ENCODE measurements around the gene RPP25L.

The RPP25L gene

DNA sequence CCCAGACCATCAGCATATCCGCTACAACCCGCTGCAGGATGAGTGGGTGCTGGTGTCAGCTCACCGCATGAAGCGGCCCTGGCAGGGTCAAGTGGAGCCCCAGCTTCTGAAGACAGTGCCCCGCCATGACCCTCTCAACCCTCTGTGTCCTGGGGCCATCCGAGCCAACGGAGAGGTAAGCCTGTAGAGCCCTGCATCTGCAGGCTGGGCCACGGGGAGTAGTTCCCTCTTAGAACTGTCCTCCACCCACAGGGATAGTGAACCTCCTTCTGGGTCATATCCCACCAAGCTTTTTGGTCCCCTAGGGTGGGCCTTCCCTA is 35.1 kb upstream of the RPP25L start:
- TF ChIP-seq, protein P1, sequence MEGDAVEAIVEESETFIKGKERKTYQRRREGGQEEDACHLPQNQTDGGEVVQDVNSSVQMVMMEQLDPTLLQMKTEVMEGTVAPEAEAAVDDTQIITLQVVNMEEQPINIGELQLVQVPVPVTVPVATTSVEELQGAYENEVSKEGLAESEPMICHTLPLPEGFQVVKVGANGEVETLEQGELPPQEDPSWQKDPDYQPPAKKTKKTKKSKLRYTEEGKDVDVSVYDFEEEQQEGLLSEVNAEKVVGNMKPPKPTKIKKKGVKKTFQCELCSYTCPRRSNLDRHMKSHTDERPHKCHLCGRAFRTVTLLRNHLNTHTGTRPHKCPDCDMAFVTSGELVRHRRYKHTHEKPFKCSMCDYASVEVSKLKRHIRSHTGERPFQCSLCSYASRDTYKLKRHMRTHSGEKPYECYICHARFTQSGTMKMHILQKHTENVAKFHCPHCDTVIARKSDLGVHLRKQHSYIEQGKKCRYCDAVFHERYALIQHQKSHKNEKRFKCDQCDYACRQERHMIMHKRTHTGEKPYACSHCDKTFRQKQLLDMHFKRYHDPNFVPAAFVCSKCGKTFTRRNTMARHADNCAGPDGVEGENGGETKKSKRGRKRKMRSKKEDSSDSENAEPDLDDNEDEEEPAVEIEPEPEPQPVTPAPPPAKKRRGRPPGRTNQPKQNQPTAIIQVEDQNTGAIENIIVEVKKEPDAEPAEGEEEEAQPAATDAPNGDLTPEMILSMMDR (IDR thresholded peaks at IDR 0.05) = no peak; the same call in 1 of the 2 replicates

DNA sequence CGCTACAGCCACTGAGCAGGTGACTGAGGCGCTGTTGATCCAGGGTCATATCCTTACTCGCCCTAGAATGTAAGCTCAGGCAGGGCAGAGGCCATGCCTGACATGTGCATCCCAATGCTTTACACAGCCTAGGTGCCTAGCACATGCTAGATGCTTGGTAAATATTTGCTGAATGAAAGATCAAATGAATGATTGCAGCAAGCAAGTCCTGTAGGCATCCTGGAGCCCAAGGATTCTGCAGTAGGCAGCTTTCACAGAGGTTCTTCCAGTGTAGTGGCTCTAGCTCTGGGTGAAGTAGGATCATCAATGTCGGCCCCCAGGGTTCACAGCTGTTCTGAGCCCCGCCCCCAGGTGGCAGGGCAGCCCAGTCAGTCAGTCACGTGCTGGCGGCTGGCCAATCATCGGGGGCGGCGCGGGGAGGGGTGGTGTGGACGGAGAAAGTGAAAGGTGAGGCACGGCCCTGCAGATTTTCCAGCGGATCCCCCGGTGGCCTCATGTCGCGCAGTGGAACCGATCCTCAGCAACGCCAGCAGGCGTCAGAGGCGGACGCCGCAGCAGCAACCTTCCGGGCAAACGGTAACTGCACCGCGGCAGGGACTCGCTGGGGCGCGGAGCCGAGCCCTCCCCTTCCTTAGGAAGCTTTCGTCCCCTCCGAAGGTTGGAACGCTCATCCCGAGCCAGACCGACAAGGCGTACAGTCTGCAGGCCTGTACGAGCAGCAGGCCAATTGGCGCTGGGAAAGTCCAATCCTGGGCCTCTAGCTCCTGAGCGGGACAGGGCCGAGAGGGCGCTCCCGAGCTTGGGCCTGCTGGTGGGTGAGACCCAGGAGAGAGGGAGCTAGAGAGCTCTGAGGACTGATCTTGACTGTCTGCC is 34.5 kb upstream of the RPP25L start, which contains the start of gene GALT:
TSS of gene GALT (plus strand) at position 465 of the 873 bp plus-strand sequence. CDS start at position 495, 30 bp downstream.
- TF ChIP-seq, protein P1 (IDR thresholded peaks at IDR 0.05) = peak; percentile 57

DNA sequence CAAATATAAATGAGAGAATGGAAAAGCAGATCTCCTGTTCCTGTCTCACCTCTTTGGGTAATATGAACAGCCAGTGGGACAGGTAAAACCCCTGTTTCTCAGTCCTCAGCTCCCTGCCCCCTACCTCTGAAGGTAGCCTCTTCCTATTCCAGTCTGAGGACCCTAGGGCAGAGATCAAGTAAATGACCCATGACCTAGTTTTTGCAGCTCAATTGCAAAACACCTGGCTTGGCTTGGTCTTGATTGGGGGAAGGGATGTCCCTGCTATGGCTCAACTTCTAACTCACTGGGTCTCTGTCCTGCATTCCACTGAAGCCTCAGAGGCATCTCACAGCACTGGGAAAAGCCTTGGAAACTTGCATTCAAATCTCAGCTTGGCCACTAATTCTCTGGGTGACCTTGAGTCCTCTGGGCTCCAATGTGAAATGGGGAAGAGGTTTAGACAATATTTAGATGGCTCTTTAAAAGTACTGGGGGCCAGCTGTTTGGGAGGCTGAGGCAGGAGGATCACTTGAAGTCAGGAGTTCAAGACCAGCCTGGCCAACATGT is 32.9 kb upstream of the RPP25L start:
- TF ChIP-seq, protein P1 (IDR thresholded peaks at IDR 0.05) = no peak

DNA sequence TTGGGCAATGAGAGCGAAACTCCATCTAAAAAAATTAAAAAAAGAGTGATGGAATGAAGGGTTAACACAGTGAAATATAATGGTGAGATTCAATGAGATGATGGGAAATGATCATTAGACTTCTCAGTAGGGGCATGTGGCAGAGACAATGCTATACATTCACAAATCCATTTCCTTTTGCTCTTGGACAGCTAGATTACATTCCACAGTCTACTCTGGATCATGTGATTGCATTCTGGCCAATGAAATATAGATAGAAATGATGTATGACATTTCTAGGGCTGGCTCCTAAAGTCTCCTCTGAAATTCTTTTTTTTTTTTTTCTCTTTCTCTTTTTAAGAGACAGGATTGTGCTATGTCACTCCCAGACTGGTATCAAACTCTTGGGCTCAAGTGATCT is 30.8 kb upstream of the RPP25L start:
- TF ChIP-seq, protein P1 (IDR thresholded peaks at IDR 0.05) = no peak

DNA sequence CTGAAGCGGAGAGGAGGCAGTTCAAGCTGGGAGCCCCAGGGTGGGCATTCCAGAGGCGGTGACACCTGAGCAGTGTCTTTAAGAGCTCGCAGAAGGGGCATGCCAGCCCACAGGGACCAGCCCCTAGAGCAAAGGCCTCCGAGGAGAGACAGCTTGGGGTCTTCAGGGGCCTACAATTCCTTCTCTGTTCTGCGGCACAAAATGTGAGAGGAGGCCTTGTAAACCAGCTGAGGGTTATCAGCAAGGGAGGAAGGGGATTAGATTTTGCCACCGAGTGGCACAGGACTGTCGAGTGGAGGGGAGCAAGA is 26.2 kb upstream of the RPP25L start:
- TF ChIP-seq, protein P1 (IDR thresholded peaks at IDR 0.05) = no peak

DNA sequence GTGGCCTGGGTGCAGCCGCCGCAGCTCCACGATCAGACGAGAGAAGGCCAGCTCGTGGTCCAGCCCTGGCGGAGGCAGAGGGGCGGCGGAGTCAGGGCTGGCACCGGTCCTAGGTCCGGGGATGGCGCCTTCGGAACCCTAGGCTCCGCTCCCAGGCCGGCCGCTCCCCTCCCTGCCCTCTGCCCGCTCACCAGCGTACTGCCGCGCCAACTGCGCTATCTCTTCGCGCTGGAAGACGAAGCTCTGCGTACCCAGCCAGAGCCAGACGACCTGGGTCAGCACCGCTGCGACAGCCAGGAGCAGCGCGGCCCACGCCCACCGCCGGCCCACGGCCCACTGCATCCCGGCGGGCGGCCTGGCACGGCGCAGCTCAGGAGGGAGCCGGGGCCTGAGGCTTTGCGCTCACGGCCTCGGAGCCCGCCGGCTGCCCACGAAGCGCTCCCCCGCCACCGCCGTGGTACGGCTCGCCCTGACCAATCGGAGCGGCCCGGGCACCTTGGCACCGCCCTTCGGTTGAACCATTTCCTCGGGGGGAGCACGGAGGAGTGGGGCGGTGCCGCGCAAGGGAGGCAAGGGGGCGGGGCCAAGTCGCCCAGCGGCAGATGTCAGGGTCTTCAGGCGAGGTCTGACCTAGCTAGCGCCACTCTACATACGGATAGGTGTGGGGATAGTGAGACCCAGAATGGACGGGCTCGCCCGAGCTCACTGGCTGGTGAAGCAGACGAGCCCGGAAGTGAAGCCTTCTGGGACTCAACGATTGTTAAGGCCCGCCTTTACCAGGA is 25.6 kb upstream of the RPP25L start, which contains the start of gene SIGMAR1:
TSS of gene SIGMAR1 (minus strand) at position 432 of the 782 bp plus-strand sequence. CDS start at position 342, 90 bp downstream.
- TF ChIP-seq, protein P1 (IDR thresholded peaks at IDR 0.05) = no peak

DNA sequence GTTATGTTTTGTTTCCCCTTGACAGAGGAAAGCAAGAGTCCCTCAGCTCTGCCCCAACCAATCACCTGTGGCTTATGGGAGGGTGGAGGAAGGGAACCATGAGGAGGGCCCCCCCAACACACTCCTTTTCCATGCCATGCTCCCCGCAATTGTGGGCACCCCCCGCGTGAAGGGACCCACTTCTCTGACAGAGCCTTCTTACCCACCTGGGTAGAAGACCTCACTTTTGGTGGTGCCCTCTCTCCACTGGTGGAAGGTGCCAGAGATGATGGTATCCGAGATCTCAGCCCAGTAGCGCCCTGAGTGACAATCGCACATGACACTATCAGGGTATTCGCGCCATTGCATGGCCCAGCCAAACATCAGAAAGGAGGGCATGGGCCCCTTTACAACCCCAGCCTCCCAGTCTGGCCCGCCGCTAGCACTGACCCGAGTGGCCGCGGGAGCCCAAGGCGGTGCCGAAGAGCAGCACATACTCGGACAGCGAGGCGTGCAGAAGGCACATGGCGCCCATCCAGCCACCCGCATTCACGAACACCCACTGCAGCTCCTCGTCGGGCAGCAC is 25.0 kb upstream of the RPP25L start:
- TF ChIP-seq, protein P1 (IDR thresholded peaks at IDR 0.05) = no peak
